GM19438 (cell line): Measurements from ENCODE around the gene ZNF710.
A peak's percentile ranks its signal among the peaks of the same experiment; 100 is the strongest.

ENCODE experiments used
- ATAC-seq: cut with Tn5 transposase; IDR thresholded peaks from one replicate; pipeline ENCODE4 v1.9.1; 2021; ENCODE audit warnings: low read depth; ENCODE audit not compliant: unreplicated experiment

ZNF710 gene

GRCh38 chr15:90075420-90076289, 74.5 kb downstream of the ZNF710 start:
- no peak for ATAC-seq

GRCh38 chr15:90076716-90077115, 75.6 kb downstream of the ZNF710 start:
- ATAC-seq: no peak

GRCh38 chr15:90078965-90079364, 77.8 kb downstream of the ZNF710 start:
- ATAC-seq: no peak

GRCh38 chr15:90079619-90080457, 78.7 kb downstream of the ZNF710 start:
- no peak for ATAC-seq

- ATAC-seq: no peak
Observed at GRCh38 chr15:90080458-90080755, 79.3 kb downstream of the ZNF710 start.

- ATAC-seq: no peak
Observed at GRCh38 chr15:90080818-90081393, 79.8 kb downstream of the ZNF710 start.

- ATAC-seq: no peak
Observed at GRCh38 chr15:90082140-90082715, 81.1 kb downstream of the ZNF710 start.

GRCh38 chr15:90083419-90083818, 82.3 kb downstream of the ZNF710 start:
- no peak for ATAC-seq

GRCh38 chr15:90083954-90084607, 83.0 kb downstream of the ZNF710 start:
- no peak for ATAC-seq

- no peak for ATAC-seq
Observed at GRCh38 chr15:90084876-90085423, 83.8 kb downstream of the ZNF710 start.

- no peak for ATAC-seq
Observed at GRCh38 chr15:90085565-90085964, 84.4 kb downstream of the ZNF710 start.

- ATAC-seq: no peak
Observed at GRCh38 chr15:90086868-90087268, 85.7 kb downstream of the ZNF710 start.

- ATAC-seq: no peak
Observed at GRCh38 chr15:90087454-90088154, 86.5 kb downstream of the ZNF710 start.

- no peak for ATAC-seq
Observed at GRCh38 chr15:90090226-90090848, 89.2 kb downstream of the ZNF710 start.

- no peak for ATAC-seq
Observed at GRCh38 chr15:90091156-90091931, 90.2 kb downstream of the ZNF710 start.

GRCh38 chr15:90095521-90095959, 94.4 kb downstream of the ZNF710 start:
- no peak for ATAC-seq

GRCh38 chr15:90097475-90097874, 96.4 kb downstream of the ZNF710 start:
- peak; percentile 41 for ATAC-seq

- no peak for ATAC-seq
Observed at GRCh38 chr15:90099072-90099867, 98.1 kb downstream of the ZNF710 start.
